Measurements from ENCODE around the gene ARFGAP2.

The ARFGAP2 gene

GRCh38 chr11:47212938-47213337, 36.3 kb upstream of the ARFGAP2 start:
- TF ChIP-seq FOXM1 (IDR thresholded peaks at IDR 0.05; ENCODE audit: borderline replicate concordance, low read depth) (no peak), USF1 (IDR thresholded peaks at IDR 0.05) (no peak), RAD21 (IDR thresholded peaks at IDR 0.05; ENCODE audit: low read depth) (no peak), ZBTB7A (IDR thresholded peaks at IDR 0.05; ENCODE audit: low read depth) (no peak), EGR1 (IDR thresholded peaks at IDR 0.05) (no peak), YY1 (IDR thresholded peaks at IDR 0.05; ENCODE audit: low read depth) (no peak), EP300 (IDR thresholded peaks at IDR 0.05; ENCODE audit: borderline replicate concordance) (no peak), REST (IDR thresholded peaks at IDR 0.05; ENCODE audit: low read depth) (no peak)

- TF ChIP-seq YY1 (IDR thresholded peaks at IDR 0.05; ENCODE audit: low read depth) = no peak
- TF ChIP-seq MAX (IDR thresholded peaks at IDR 0.05) = no peak
- TF ChIP-seq NFIC (IDR thresholded peaks at IDR 0.05) = no peak
- TF ChIP-seq CEBPB (IDR thresholded peaks at IDR 0.05) = no peak
- no peak for TF ChIP-seq TEAD4 (IDR thresholded peaks at IDR 0.05)
- no peak for TF ChIP-seq TAF1 (IDR thresholded peaks at IDR 0.05; ENCODE audit: low read depth)
- TF ChIP-seq TCF12 (IDR thresholded peaks at IDR 0.05; ENCODE audit: low read depth) = no peak
- no peak for TF ChIP-seq EGR1 (IDR thresholded peaks at IDR 0.05)
- no peak for TF ChIP-seq REST (IDR thresholded peaks at IDR 0.05; ENCODE audit: low read depth)
- no peak for TF ChIP-seq USF1 (IDR thresholded peaks at IDR 0.05)
Observed at GRCh38 chr11:47208628-47209027, 31.9 kb upstream of the ARFGAP2 start.

- TF ChIP-seq CREB1 (IDR thresholded peaks at IDR 0.05; ENCODE audit: low read depth) (no peak), ZBTB7A (IDR thresholded peaks at IDR 0.05; ENCODE audit: low read depth) (no peak), USF1 (IDR thresholded peaks at IDR 0.05) (no peak), YY1 (IDR thresholded peaks at IDR 0.05; ENCODE audit: low read depth) (no peak), REST (IDR thresholded peaks at IDR 0.05; ENCODE audit: low read depth) (no peak), MAX (IDR thresholded peaks at IDR 0.05) (no peak), TAF1 (IDR thresholded peaks at IDR 0.05; ENCODE audit: low read depth) (no peak), EP300 (IDR thresholded peaks at IDR 0.05; ENCODE audit: borderline replicate concordance) (no peak), TCF12 (IDR thresholded peaks at IDR 0.05; ENCODE audit: low read depth) (no peak), EGR1 (IDR thresholded peaks at IDR 0.05) (no peak), TEAD4 (IDR thresholded peaks at IDR 0.05) (no peak), FOXM1 (IDR thresholded peaks at IDR 0.05; ENCODE audit: borderline replicate concordance, low read depth) (no peak), CEBPB (IDR thresholded peaks at IDR 0.05) (no peak), NFIC (IDR thresholded peaks at IDR 0.05) (no peak), RAD21 (IDR thresholded peaks at IDR 0.05; ENCODE audit: low read depth) (no peak)
Observed at GRCh38 chr11:47207459-47207858, 30.8 kb upstream of the ARFGAP2 start.

GRCh38 chr11:47204637-47204989, 27.9 kb upstream of the ARFGAP2 start:
- TF ChIP-seq CEBPB (IDR thresholded peaks at IDR 0.05) (no peak), USF1 (IDR thresholded peaks at IDR 0.05) (no peak), REST (IDR thresholded peaks at IDR 0.05; ENCODE audit: low read depth) (no peak), CREB1 (IDR thresholded peaks at IDR 0.05; ENCODE audit: low read depth) (no peak), TAF1 (IDR thresholded peaks at IDR 0.05; ENCODE audit: low read depth) (no peak), ZBTB7A (IDR thresholded peaks at IDR 0.05; ENCODE audit: low read depth) (no peak), MAX (IDR thresholded peaks at IDR 0.05) (no peak)
